Breast epithelium (tissue), 3 donors: Measurements from ENCODE around the gene TEX30.

Experiments used
- CTCF ChIP-seq, 3 donors: fragments of 450-650 bp; IDR thresholded peaks; one replicate each; pipeline ENCODE4 v1.5.1; 2016 to 2017; ENCODE audit warnings: antibody characterized with exemption in 3 of 3, mild to moderate bottlenecking in 3 of 3, moderate library complexity in 3 of 3
- POLR2A ChIP-seq: fragments of 450-650 bp; IDR thresholded peaks from one replicate; pipeline ENCODE4 v1.6.1; 2016; ENCODE audit warnings: antibody characterized with exemption, mild to moderate bottlenecking, moderate library complexity
- POLR2AphosphoS5 ChIP-seq, 3 donors: sonication (generic); formaldehyde crosslinking; IDR thresholded peaks; one replicate each; pipeline ENCODE4 v1.6.1; 2017; ENCODE audit warnings: antibody characterized with exemption in 3 of 3

- TF ChIP-seq CTCF (IDR thresholded peaks at IDR 0.05) = no peak
- no peak for TF ChIP-seq POLR2A
- TF ChIP-seq POLR2AphosphoS5 (IDR thresholded peaks at IDR 0.05) = no peak
Measured at GRCh38 chr13:102729560-102730270, 43.9 kb downstream of the TEX30 start.
